H9 (cell line): ENCODE data around the gene CDIPT. TPM values are rescaled to one million over a fixed set of nuclear protein-coding genes. Genes with fewer than 3 reads are reported as not detected.

ENCODE experiments used
- DNase-seq: peaks from one replicate; pipeline ENCODE4 v3.0.0-alpha.2; 2017
- H2AFZ ChIP-seq: one replicate; pipeline ENCODE4 v1.6.1; 2013; ENCODE audit warnings: mild to moderate bottlenecking, low read length, control low read depth, moderate library complexity
- H2AK5ac ChIP-seq: 2 replicates; pipeline ENCODE4 v1.6.1; 2013; ENCODE audit warnings: low read length, control low read depth, mixed read lengths; ENCODE audit not compliant: insufficient read length
- H2BK120ac ChIP-seq: one replicate; pipeline ENCODE4 v1.6.1; 2013; ENCODE audit warnings: low read depth, mild to moderate bottlenecking, low read length, control low read depth, inconsistent platforms; ENCODE audit not compliant: poor library complexity, severe bottlenecking
- H2BK12ac ChIP-seq: 2 replicates; pipeline ENCODE4 v1.6.1; 2013; ENCODE audit warnings: low read length, control low read depth, mixed read lengths, low read depth; ENCODE audit not compliant: insufficient read length
- H2BK15ac ChIP-seq: 2 replicates; pipeline ENCODE4 v1.6.1; 2013; ENCODE audit warnings: low read depth, low read length, control low read depth
- H2BK20ac ChIP-seq: one replicate; pipeline ENCODE4 v1.6.1; 2013; ENCODE audit warnings: low read depth, mild to moderate bottlenecking, low read length, control low read depth, inconsistent platforms; ENCODE audit not compliant: poor library complexity, severe bottlenecking
- H2BK5ac ChIP-seq: 2 replicates; pipeline ENCODE4 v1.6.1; 2013; ENCODE audit warnings: low read length, control low read depth, mixed read lengths; ENCODE audit not compliant: insufficient read length
- H3K14ac ChIP-seq: 2 replicates; pipeline ENCODE4 v1.6.1; 2013; ENCODE audit warnings: low read length, control low read depth; ENCODE audit not compliant: insufficient read depth
- H3K18ac ChIP-seq: 2 replicates; pipeline ENCODE4 v1.6.1; 2013; ENCODE audit warnings: low read depth, mild to moderate bottlenecking, mixed read lengths, low read length, control low read depth; ENCODE audit not compliant: insufficient read length
- H3K23ac ChIP-seq: 2 replicates; pipeline ENCODE4 v1.6.1; 2013; ENCODE audit warnings: low read length, control low read depth, mixed read lengths, low read depth; ENCODE audit not compliant: insufficient read length
- H3K23me2 ChIP-seq: 2 replicates; pipeline ENCODE4 v1.6.1; 2013; ENCODE audit warnings: low read depth, mild to moderate bottlenecking, mixed read lengths, low read length, control low read depth; ENCODE audit not compliant: insufficient read length, poor library complexity, severe bottlenecking
- H3K27ac ChIP-seq: 2 replicates; pipeline ENCODE4 v1.5.1; 2013; ENCODE audit warnings: low read length, control low read depth, mixed read lengths, low read depth; ENCODE audit not compliant: insufficient read length
- H3K27me3 ChIP-seq: 2 replicates; pipeline ENCODE4 v1.6.1; 2013; ENCODE audit warnings: low read length, control low read depth, inconsistent platforms; ENCODE audit not compliant: insufficient read depth
- H3K4ac ChIP-seq: 2 replicates; pipeline ENCODE4 v1.6.1; 2013; ENCODE audit warnings: low read depth, mild to moderate bottlenecking, control low read depth, inconsistent platforms, low read length, moderate library complexity
- H3K4me1 ChIP-seq: 2 replicates; pipeline ENCODE4 v1.6.1; 2013; ENCODE audit warnings: low read length, control low read depth, inconsistent platforms; ENCODE audit not compliant: insufficient read depth
- H3K4me2 ChIP-seq: 2 replicates; pipeline ENCODE4 v1.6.1; 2013; ENCODE audit warnings: low read length, control low read depth, mixed read lengths; ENCODE audit not compliant: insufficient read length, insufficient read depth
- H3K56ac ChIP-seq: 2 replicates; pipeline ENCODE4 v1.6.1; 2013; ENCODE audit warnings: low read depth, mild to moderate bottlenecking, mixed read lengths, low read length, control low read depth; ENCODE audit not compliant: insufficient read length
- H3K79me1 ChIP-seq: 2 replicates; pipeline ENCODE4 v1.6.1; 2013; ENCODE audit warnings: low read depth, mild to moderate bottlenecking, moderate library complexity, low read length, control low read depth, inconsistent platforms; ENCODE audit not compliant: insufficient read depth, poor library complexity, severe bottlenecking
- H3K79me2 ChIP-seq: 2 replicates; pipeline ENCODE4 v1.6.1; 2013; ENCODE audit warnings: low read length, control low read depth, inconsistent platforms; ENCODE audit not compliant: insufficient read depth
- H3K9ac ChIP-seq: 2 replicates; pipeline ENCODE4 v1.6.1; 2013; ENCODE audit warnings: low read length, control low read depth, mixed read lengths; ENCODE audit not compliant: insufficient read length; ENCODE audit errors: extremely low read depth
- H3K9me3 ChIP-seq: one replicate; pipeline ENCODE4 v1.6.1; 2013; ENCODE audit warnings: low read depth, low read length, inconsistent platforms; ENCODE audit not compliant: control insufficient read depth
- H3T11ph ChIP-seq: one replicate; pipeline ENCODE4 v1.6.1; 2013; ENCODE audit warnings: mild to moderate bottlenecking, low read length, control low read depth, inconsistent platforms
- H4K20me1 ChIP-seq: one replicate; pipeline ENCODE4 v1.6.1; 2013; ENCODE audit not compliant: control insufficient read depth, insufficient read length, insufficient read depth
- H4K5ac ChIP-seq: 2 replicates; pipeline ENCODE4 v1.6.1; 2013; ENCODE audit warnings: low read depth, mild to moderate bottlenecking, mixed read lengths, low read length, control low read depth; ENCODE audit not compliant: insufficient read length
- H4K8ac ChIP-seq: replicated peaks from 2 replicates; pipeline ENCODE4 v1.6.1; 2013; ENCODE audit warnings: low read length, control low read depth, mixed read lengths, low read depth; ENCODE audit not compliant: insufficient read length
- H4K91ac ChIP-seq: 2 replicates; pipeline ENCODE4 v1.6.1; 2013; ENCODE audit warnings: low read depth, mild to moderate bottlenecking, moderate library complexity, mixed read lengths, low read length, control low read depth; ENCODE audit not compliant: insufficient read length
- H3K27ac Mint-ChIP-seq, 3 experiments: 2 replicates in 2 of 3; 3 replicates in 1 of 3; pipeline ENCODE4 v1.8.0; 2020 to 2021; ENCODE audit warnings: mixed read lengths in 3 of 3, mild to moderate bottlenecking in 1 of 3, moderate library complexity in 1 of 3
- H3K27me3 Mint-ChIP-seq: 2 replicates; pipeline ENCODE4 v1.8.0; 2021; ENCODE audit warnings: low read depth, mild to moderate bottlenecking, moderate library complexity, mixed read lengths
- H3K36me3 Mint-ChIP-seq, 3 experiments: 2 replicates in 2 of 3; 3 replicates in 1 of 3; pipeline ENCODE4 v1.8.0; 2020 to 2021; ENCODE audit warnings: low read depth in 3 of 3, mixed read lengths in 3 of 3; ENCODE audit not compliant: insufficient read depth in 1 of 3
- H3K4me1 Mint-ChIP-seq, 2 experiments: 2 replicates each; pipeline ENCODE4 v1.8.0; 2020; ENCODE audit warnings: mixed read lengths in 2 of 2
- H3K4me3 Mint-ChIP-seq, 2 experiments: 2 replicates in 1 of 2; 3 replicates in 1 of 2; pipeline ENCODE4 v1.8.0; 2020 to 2021; ENCODE audit warnings: mild to moderate bottlenecking in 2 of 2, mixed read lengths in 2 of 2, moderate library complexity in 1 of 2
- H3K9me3 Mint-ChIP-seq, 2 experiments: 2 replicates in 1 of 2; 3 replicates in 1 of 2; pipeline ENCODE4 v1.8.0; 2020; ENCODE audit warnings: mild to moderate bottlenecking in 2 of 2, mixed read lengths in 2 of 2, moderate library complexity in 1 of 2
- CTCF ChIP-seq: fragments of 200-600 bp; sonication (generic); conservative IDR thresholded peaks from 3 replicates; pipeline ENCODE4 v1.8.0; 2021; ENCODE audit warnings: antibody characterized with exemption, mild to moderate bottlenecking
- WGBS: extraction: QIAGEN DNeasy Blood & Tissue Kit; methylation state at CpG from one replicate; pipeline ENCODE4 v1.1.7; 2013; ENCODE audit warnings: missing lambda C conversion rate, low lambda C conversion rate, mixed read lengths; ENCODE audit not compliant: insufficient read length; ENCODE audit errors: extremely low coverage; 5-methylcytosine and 5-hydroxymethylcytosine counted together
- total RNA-seq: library from RNA; stranded (reverse); gene quantifications from 2 replicates; pipeline ENCODE4 v1.2.1, GENCODE V29; 2021

The CDIPT gene
- total RNA-seq, 1 experiment from 2014 or later = 70.6 TPM

DNA sequence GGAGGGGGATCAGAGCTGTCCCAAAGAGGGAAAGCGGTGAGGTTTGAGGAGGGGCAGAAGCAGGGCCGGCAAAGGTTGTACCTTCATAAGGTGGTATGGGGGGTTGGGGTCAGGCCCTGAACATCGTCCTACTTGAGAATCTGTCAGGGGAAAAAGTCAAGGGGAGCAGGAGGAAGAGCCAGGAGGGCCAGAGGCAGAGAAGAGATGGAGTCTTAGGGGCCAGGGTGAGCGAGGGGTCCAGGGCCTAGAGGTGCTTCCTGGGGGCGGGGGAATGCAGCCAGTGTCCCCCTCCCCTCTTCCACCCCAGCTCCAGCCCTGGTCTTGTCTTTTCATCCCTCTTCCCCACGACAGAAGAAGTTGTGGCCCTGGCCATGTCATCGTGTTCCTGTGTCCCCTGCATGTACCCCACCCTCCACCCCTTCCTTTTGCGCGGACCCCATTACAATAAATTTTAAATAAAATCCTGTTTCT is 52.3 kb downstream of the CDIPT start:
- Histone ChIP-seq H3K23me2 (peaks cover 51% of the 10 kb centered on the region), H2BK15ac (no peak overlapping the region), H3K4ac (no peak overlapping the region), H4K8ac (no peak overlapping the region), H3K4me2 (peak overlapping the region; percentile 55), H3K18ac (no peak overlapping the region), H2AK5ac (no peak overlapping the region), H4K91ac (no peak overlapping the region), H3K27ac (no peak overlapping the region), H2BK20ac (no peak overlapping the region), H3K27me3 (no peaks in the 10 kb centered on the region), H3K79me2 (peaks cover 2% of the 10 kb centered on the region; the same call in 1 of the 2 replicates), H3K23ac (no peak overlapping the region), H4K20me1 (no peaks in the 10 kb centered on the region), H2BK5ac (no peak overlapping the region), H2AFZ (no peak overlapping the region), H3K9me3 (no peaks in the 10 kb centered on the region), H3K14ac (no peak overlapping the region), H4K5ac (no peak overlapping the region), H2BK12ac (no peak overlapping the region), H2BK120ac (no peak overlapping the region), H3K9ac (no peak overlapping the region), H3T11ph (no peak overlapping the region), H3K4me1 (peaks cover 6% of the 10 kb centered on the region; the same call in 1 of the 2 replicates), H3K56ac (no peak overlapping the region), H3K79me1 (no peaks in the 10 kb centered on the region)
- TF ChIP-seq CTCF = no peak
- peak overlapping the region; percentile 88 to 98 (median 96); a peak in 5 of 7 replicates for H3K27ac Mint-ChIP-seq
- no peaks in the 10 kb centered on the region; a peak in 2 of 5 replicates for H3K9me3 Mint-ChIP-seq
- peak overlapping the region; percentile 80 to 96 for H3K4me3 Mint-ChIP-seq
- peaks cover 48 to 61% of the 10 kb centered on the region in 2 experiments for H3K4me1 Mint-ChIP-seq
- H3K36me3 Mint-ChIP-seq = peaks cover 12 to 28% (median 13%) of the 10 kb centered on the region in 3 experiments
- DNase-seq = peak; percentile 51
- no CpG with 5 or more reads among the region's 9 CpGs for WGBS
- no peaks in the 10 kb centered on the region; the same call in 1 of the 2 replicates for H3K27me3 Mint-ChIP-seq
